HG03066 (cell line): ENCODE results near the gene THSD7A.
"Not testable (repeated sequence)": the region's sequence is repeated elsewhere in the genome, so short reads cannot be mapped to it uniquely, and the experiment has no call there.

Experiments used
- ATAC-seq: cut with Tn5 transposase; IDR thresholded peaks from one replicate; pipeline ENCODE4 v1.9.1; 2021; ENCODE audit warnings: low read depth; ENCODE audit not compliant: unreplicated experiment

The THSD7A gene

GRCh38 chr7:11527707-11528106 lies 304.3 kb downstream of the THSD7A start:
- ATAC-seq, result no peak

- no peak for ATAC-seq
These were observed 307.3 kb downstream of the THSD7A start for GRCh38 chr7:11524476-11525397.

GRCh38 chr7:11521964-11522499 lies 310.0 kb downstream of the THSD7A start:
- not testable (repeated sequence) for ATAC-seq

- no peak for ATAC-seq
These were observed 314.1 kb downstream of the THSD7A start for GRCh38 chr7:11517853-11518252.

GRCh38 chr7:11516328-11516727 lies 315.7 kb downstream of the THSD7A start:
- ATAC-seq, result no peak

- no peak for ATAC-seq
These were observed 318.5 kb downstream of the THSD7A start for GRCh38 chr7:11513460-11513859.

- ATAC-seq, result no peak
These were observed 324.1 kb downstream of the THSD7A start for GRCh38 chr7:11507929-11508328.

GRCh38 chr7:11506417-11506816 lies 325.6 kb downstream of the THSD7A start:
- no peak for ATAC-seq

- no peak for ATAC-seq
These were observed 326.5 kb downstream of the THSD7A start for GRCh38 chr7:11505471-11505985.

GRCh38 chr7:11492307-11492706 lies 339.7 kb downstream of the THSD7A start:
- no peak for ATAC-seq

GRCh38 chr7:11491811-11492210 lies 340.2 kb downstream of the THSD7A start:
- no peak for ATAC-seq

- no peak for ATAC-seq
These were observed 342.7 kb downstream of the THSD7A start for GRCh38 chr7:11489280-11489679.

GRCh38 chr7:11486271-11486670 lies 345.7 kb downstream of the THSD7A start:
- no peak for ATAC-seq

- ATAC-seq, result no peak
These were observed 346.4 kb downstream of the THSD7A start for GRCh38 chr7:11485636-11486035.

GRCh38 chr7:11480143-11480542 lies 351.9 kb downstream of the THSD7A start:
- no peak for ATAC-seq

GRCh38 chr7:11478882-11479281 lies 353.1 kb downstream of the THSD7A start:
- ATAC-seq, result no peak

GRCh38 chr7:11478426-11478825 lies 353.6 kb downstream of the THSD7A start:
- ATAC-seq, result no peak

GRCh38 chr7:11474902-11475585 lies 357.0 kb downstream of the THSD7A start:
- no peak for ATAC-seq

GRCh38 chr7:11473807-11474424 lies 358.1 kb downstream of the THSD7A start:
- no peak for ATAC-seq

- ATAC-seq, result no peak
These were observed 358.8 kb downstream of the THSD7A start for GRCh38 chr7:11473220-11473619.

GRCh38 chr7:11472646-11473045 lies 359.4 kb downstream of the THSD7A start:
- no peak for ATAC-seq
